WTC11 (cell line): Measurements from ENCODE around the gene SLC23A1.
"Not testable (repeated sequence)": the region's sequence is repeated elsewhere in the genome, so short reads cannot be mapped to it uniquely, and the experiment has no call there.

Source experiments
- CREB1 ChIP-seq: sonication (generic); formaldehyde crosslinking; IDR thresholded peaks from 2 replicates; pipeline ENCODE4 v1.8.0; 2023; ENCODE audit warnings: mild to moderate bottlenecking, missing genetic modification reagents
- CREM ChIP-seq: sonication (generic); formaldehyde crosslinking; IDR thresholded peaks from 2 replicates; pipeline ENCODE4 v1.8.1; 2022; ENCODE audit warnings: mild to moderate bottlenecking, missing genetic modification reagents, moderate library complexity
- TF ChIP-seq, protein P1 (sequence below): sonication (generic); formaldehyde crosslinking; IDR thresholded peaks from 2 replicates; pipeline ENCODE4 v1.8.1; 2023; ENCODE audit warnings: mild to moderate bottlenecking, missing genetic modification reagents, moderate library complexity
- TF ChIP-seq, protein P2 (sequence below): fragments of 200-600 bp; IDR thresholded peaks from 2 replicates; pipeline ENCODE4 v1.8.0; 2022; ENCODE audit warnings: antibody characterized with exemption
- TF ChIP-seq, protein P3 (sequence below): sonication (generic); formaldehyde crosslinking; IDR thresholded peaks from 2 replicates; pipeline ENCODE4 v1.8.1; 2022; ENCODE audit warnings: low read depth, mild to moderate bottlenecking, moderate library complexity, missing genetic modification reagents, borderline replicate concordance

DNA sequence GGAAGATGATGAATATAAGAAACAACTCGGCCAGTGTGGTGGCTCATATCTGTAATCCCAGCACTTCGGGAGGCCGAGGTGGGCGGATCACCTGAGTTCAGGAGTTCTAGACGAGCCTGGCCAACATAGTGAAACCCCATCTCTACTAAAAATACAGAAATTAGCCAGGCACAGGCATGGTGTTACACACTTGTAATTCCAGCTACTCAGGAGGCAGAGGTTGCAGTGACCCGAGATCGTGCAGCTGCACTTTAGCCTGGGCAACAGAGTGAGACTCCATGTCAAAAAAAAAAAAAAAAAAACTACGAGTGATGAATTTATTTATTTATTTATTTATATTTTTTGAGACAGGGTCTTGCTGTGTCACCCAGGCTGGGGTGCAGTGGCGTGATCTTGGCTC is 35.2 kb downstream of the SLC23A1 start:
- not testable (repeated sequence) for TF ChIP-seq CREM (CRISPR knock-in tag); CREB1
- TF ChIP-seq, protein P1, sequence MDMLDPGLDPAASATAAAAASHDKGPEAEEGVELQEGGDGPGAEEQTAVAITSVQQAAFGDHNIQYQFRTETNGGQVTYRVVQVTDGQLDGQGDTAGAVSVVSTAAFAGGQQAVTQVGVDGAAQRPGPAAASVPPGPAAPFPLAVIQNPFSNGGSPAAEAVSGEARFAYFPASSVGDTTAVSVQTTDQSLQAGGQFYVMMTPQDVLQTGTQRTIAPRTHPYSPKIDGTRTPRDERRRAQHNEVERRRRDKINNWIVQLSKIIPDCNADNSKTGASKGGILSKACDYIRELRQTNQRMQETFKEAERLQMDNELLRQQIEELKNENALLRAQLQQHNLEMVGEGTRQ (CRISPR knock-in tag), result not testable (repeated sequence)
- TF ChIP-seq, protein P2, sequence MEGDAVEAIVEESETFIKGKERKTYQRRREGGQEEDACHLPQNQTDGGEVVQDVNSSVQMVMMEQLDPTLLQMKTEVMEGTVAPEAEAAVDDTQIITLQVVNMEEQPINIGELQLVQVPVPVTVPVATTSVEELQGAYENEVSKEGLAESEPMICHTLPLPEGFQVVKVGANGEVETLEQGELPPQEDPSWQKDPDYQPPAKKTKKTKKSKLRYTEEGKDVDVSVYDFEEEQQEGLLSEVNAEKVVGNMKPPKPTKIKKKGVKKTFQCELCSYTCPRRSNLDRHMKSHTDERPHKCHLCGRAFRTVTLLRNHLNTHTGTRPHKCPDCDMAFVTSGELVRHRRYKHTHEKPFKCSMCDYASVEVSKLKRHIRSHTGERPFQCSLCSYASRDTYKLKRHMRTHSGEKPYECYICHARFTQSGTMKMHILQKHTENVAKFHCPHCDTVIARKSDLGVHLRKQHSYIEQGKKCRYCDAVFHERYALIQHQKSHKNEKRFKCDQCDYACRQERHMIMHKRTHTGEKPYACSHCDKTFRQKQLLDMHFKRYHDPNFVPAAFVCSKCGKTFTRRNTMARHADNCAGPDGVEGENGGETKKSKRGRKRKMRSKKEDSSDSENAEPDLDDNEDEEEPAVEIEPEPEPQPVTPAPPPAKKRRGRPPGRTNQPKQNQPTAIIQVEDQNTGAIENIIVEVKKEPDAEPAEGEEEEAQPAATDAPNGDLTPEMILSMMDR, result not testable (repeated sequence)
- TF ChIP-seq, protein P3, sequence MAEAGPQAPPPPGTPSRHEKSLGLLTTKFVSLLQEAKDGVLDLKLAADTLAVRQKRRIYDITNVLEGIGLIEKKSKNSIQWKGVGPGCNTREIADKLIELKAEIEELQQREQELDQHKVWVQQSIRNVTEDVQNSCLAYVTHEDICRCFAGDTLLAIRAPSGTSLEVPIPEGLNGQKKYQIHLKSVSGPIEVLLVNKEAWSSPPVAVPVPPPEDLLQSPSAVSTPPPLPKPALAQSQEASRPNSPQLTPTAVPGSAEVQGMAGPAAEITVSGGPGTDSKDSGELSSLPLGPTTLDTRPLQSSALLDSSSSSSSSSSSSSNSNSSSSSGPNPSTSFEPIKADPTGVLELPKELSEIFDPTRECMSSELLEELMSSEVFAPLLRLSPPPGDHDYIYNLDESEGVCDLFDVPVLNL (CRISPR knock-in tag), result not testable (repeated sequence)
